K562 (cell line): ENCODE results near the gene LHX3.

Experiments
- ATF2 ChIP-seq: sonication (generic); formaldehyde crosslinking; IDR thresholded peaks from 2 replicates; pipeline ENCODE4 v1.8.1; 2022; ENCODE audit warnings: missing genetic modification reagents
- BRCA1 ChIP-seq, 2 experiments: fragments of 450-650 bp in 1 of 2; sonication (generic) in 1 of 2; formaldehyde crosslinking in 1 of 2; IDR thresholded peaks; 2 replicates each; pipeline versions ENCODE4 v1.5.0 to v1.6.1; 2017 to 2020; ENCODE audit warnings: mild to moderate bottlenecking in 1 of 2, missing genetic modification reagents in 1 of 2
- CHD2 ChIP-seq: IDR thresholded peaks from 2 replicates; pipeline ENCODE4 v1.6.1; 2011; ENCODE audit warnings: low read depth, low read length
- CTCF ChIP-seq, 3 experiments: IDR thresholded peaks in 2 of 3; conservative IDR thresholded peaks in 1 of 3; 2 replicates each; pipeline ENCODE4 v1.5.1; 2011 to 2012; ENCODE audit warnings: low read length in 3 of 3, mild to moderate bottlenecking in 3 of 3, control low read depth in 2 of 3, improper control_type of control experiment in 1 of 3, inconsistent platforms in 1 of 3, low read depth in 1 of 3, mixed read lengths in 1 of 3, moderate library complexity in 1 of 3; ENCODE audit not compliant: insufficient read depth in 2 of 3
- ELF4 ChIP-seq: fragments of 450-650 bp; formaldehyde crosslinking; IDR thresholded peaks from 2 replicates; pipeline ENCODE4 v1.4.0; 2022; ENCODE audit warnings: missing genetic modification characterization
- HDGF ChIP-seq: fragments of 450-650 bp; IDR thresholded peaks from 2 replicates; pipeline ENCODE4 v1.6.1; 2016
- MXI1 ChIP-seq: IDR thresholded peaks from 2 replicates; pipeline ENCODE4 v1.6.1; 2011; ENCODE audit warnings: low read depth, mild to moderate bottlenecking, improper control_type of control experiment, low read length
- POLR2AphosphoS5 ChIP-seq: IDR thresholded peaks from 2 replicates; pipeline ENCODE4 v1.6.1; 2011; ENCODE audit warnings: mild to moderate bottlenecking, low read depth, low read length, moderate library complexity; ENCODE audit not compliant: control insufficient read depth, insufficient read depth
- SRSF9 ChIP-seq: fragments of 200-400 bp; formaldehyde crosslinking; IDR thresholded peaks from 2 replicates; pipeline ENCODE4 v1.6.1; 2017; ENCODE audit warnings: low read depth, low read length, borderline replicate concordance
- ZKSCAN8 ChIP-seq: fragments of 200-800 bp; sonication (Bioruptor generic); IDR thresholded peaks from 2 replicates; pipeline ENCODE4 v1.6.1; 2016; ENCODE audit warnings: missing genetic modification characterization, missing compliant biosample characterization

GRCh38 chr9:136233868-136234267 lies 28.9 kb upstream of the LHX3 start:
- TF ChIP-seq POLR2AphosphoS5 (no peak), CTCF (IDR thresholded peaks at IDR 0.05 in 2 of 3, conservative IDR thresholded peaks at IDR 0.05 in 1 of 3; ENCODE audit: insufficient read depth in 2 of 3, low read depth in 1 of 3, low read length in 3 of 3) (no peak), MXI1 (no peak), CHD2 (no peak), BRCA1 (IDR thresholded peaks at IDR 0.05) (no peak), BRCA1 (CRISPR knock-in tag; IDR thresholded peaks at IDR 0.05) (no peak), SRSF9 (no peak), ATF2 (CRISPR knock-in tag) (no peak), HDGF (no peak), ZKSCAN8 (CRISPR knock-in tag) (no peak), ELF4 (no peak)
